ENCODE data around the gene REEP2.

The REEP2 gene

GRCh38 chr5:138466125-138466899 lies 27.5 kb downstream of the REEP2 start:
- Histone ChIP-seq H3K36me3 (peaks cover 0 to 13% (median 10%) of the 10 kb centered on the region in 3 donors), H3K27me3 (no peaks in the 10 kb centered on the region), H3K4me1 (peaks cover 0 to 52% (median 30%) of the 10 kb centered on the region in 4 donors), H3K27ac (peak overlapping the region; percentile 93 to 95), H3K4me3 (peak overlapping the region; percentile 60 to 85), H3K9me3 (no peaks in the 10 kb centered on the region)
- peak in 1 of 2 donors; percentile 52 for DNase-seq
- intact Hi-C loops (cut with DNase I; ENCODE audit: low total_unique reads), result no loop called here
- TF ChIP-seq CTCF (IDR thresholded peaks at IDR 0.05), result no peak

DNA sequence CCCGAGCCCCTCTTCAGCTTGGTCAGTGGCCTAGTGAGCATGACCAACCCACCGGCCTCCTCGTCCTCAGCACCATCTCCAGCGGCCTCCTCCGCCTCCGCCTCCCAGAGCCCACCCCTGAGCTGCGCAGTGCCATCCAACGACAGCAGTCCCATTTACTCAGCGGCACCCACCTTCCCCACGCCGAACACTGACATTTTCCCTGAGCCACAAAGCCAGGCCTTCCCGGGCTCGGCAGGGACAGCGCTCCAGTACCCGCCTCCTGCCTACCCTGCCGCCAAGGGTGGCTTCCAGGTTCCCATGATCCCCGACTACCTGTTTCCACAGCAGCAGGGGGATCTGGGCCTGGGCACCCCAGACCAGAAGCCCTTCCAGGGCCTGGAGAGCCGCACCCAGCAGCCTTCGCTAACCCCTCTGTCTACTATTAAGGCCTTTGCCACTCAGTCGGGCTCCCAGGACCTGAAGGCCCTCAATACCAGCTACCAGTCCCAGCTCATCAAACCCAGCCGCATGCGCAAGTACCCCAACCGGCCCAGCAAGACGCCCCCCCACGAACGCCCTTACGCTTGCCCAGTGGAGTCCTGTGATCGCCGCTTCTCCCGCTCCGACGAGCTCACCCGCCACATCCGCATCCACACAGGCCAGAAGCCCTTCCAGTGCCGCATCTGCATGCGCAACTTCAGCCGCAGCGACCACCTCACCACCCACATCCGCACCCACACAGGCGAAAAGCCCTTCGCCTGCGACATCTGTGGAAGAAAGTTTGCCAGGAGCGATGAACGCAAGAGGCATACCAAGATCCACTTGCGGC lies 28.2 kb downstream of the REEP2 start:
- Histone ChIP-seq H3K27me3 (no peaks in the 10 kb centered on the region), H3K4me3 (peak overlapping the region; percentile 60 to 85), H3K9me3 (no peaks in the 10 kb centered on the region), H3K27ac (peak overlapping the region in 1 of 2 donors; percentile 93), H3K4me1 (peaks cover 0 to 48% (median 30%) of the 10 kb centered on the region in 4 donors), H3K36me3 (peaks cover 0 to 13% (median 10%) of the 10 kb centered on the region in 3 donors)
- no peak for DNase-seq
- intact Hi-C loops (cut with DNase I; ENCODE audit: low total_unique reads), result no loop called here
- TF ChIP-seq CTCF (IDR thresholded peaks at IDR 0.05), result no peak

DNA sequence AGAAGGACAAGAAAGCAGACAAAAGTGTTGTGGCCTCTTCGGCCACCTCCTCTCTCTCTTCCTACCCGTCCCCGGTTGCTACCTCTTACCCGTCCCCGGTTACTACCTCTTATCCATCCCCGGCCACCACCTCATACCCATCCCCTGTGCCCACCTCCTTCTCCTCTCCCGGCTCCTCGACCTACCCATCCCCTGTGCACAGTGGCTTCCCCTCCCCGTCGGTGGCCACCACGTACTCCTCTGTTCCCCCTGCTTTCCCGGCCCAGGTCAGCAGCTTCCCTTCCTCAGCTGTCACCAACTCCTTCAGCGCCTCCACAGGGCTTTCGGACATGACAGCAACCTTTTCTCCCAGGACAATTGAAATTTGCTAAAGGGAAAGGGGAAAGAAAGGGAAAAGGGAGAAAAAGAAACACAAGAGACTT lies 28.9 kb downstream of the REEP2 start:
- TF ChIP-seq CTCF (IDR thresholded peaks at IDR 0.05), result no peak
- Histone ChIP-seq H3K9me3 (no peaks in the 10 kb centered on the region), H3K27ac (no peak overlapping the region), H3K4me3 (peak overlapping the region; percentile 60 to 85), H3K4me1 (peaks cover 0 to 48% (median 30%) of the 10 kb centered on the region in 4 donors), H3K36me3 (peaks cover 0 to 13% (median 10%) of the 10 kb centered on the region in 3 donors), H3K27me3 (no peaks in the 10 kb centered on the region)
- intact Hi-C loops (cut with DNase I; ENCODE audit: low total_unique reads), result no loop called here
- no peak for DNase-seq

GRCh38 chr5:138468133-138468965 lies 29.5 kb downstream of the REEP2 start:
- peak overlapping the region; percentile 60 to 85 for H3K4me3 ChIP-seq
- H3K4me1 ChIP-seq, result peaks cover 0 to 46% (median 27%) of the 10 kb centered on the region in 4 donors
- H3K27ac ChIP-seq, result no peak overlapping the region
- intact Hi-C loops (cut with DNase I; ENCODE audit: low total_unique reads), result no loop called here
- TF ChIP-seq CTCF (IDR thresholded peaks at IDR 0.05), result no peak
- no peak for DNase-seq
- no peaks in the 10 kb centered on the region for H3K9me3 ChIP-seq
- peaks cover 0 to 13% (median 10%) of the 10 kb centered on the region in 3 donors for H3K36me3 ChIP-seq
- no peaks in the 10 kb centered on the region for H3K27me3 ChIP-seq

- Histone ChIP-seq H3K4me3 (no peak overlapping the region), H3K4me1 (peaks cover 0 to 43% (median 24%) of the 10 kb centered on the region in 4 donors), H3K9me3 (no peaks in the 10 kb centered on the region), H3K27me3 (no peaks in the 10 kb centered on the region), H3K36me3 (peaks cover 0 to 13% (median 10%) of the 10 kb centered on the region in 3 donors), H3K27ac (peak overlapping the region in 1 of 2 donors; percentile 6)
- no peak for DNase-seq
- TF ChIP-seq CTCF (IDR thresholded peaks at IDR 0.05), result no peak
- intact Hi-C loops (cut with DNase I; ENCODE audit: low total_unique reads), result no loop called here
Measured at GRCh38 chr5:138468966-138469539, 30.2 kb downstream of the REEP2 start.
